Brain microvascular endothelial cell (primary cell): ENCODE data around the gene ATP6V0B.

Experiments
- DNase-seq: peaks from one replicate; pipeline ENCODE4 v3.0.0-alpha.2; 2020
- H3K27ac ChIP-seq: fragments of 250-450 bp; sonication (Bioruptor Pico); 2 replicates; pipeline ENCODE4 v1.5.1; 2020; ENCODE audit warnings: mild to moderate bottlenecking, moderate library complexity
- H3K27me3 ChIP-seq: fragments of 250-450 bp; sonication (Bioruptor Pico); replicated peaks from 2 replicates; pipeline ENCODE4 v1.5.1; 2020; ENCODE audit warnings: mild to moderate bottlenecking
- H3K36me3 ChIP-seq: fragments of 250-450 bp; sonication (Bioruptor Pico); replicated peaks from 2 replicates; pipeline ENCODE4 v1.5.1; 2020; ENCODE audit warnings: mild to moderate bottlenecking
- H3K4me3 ChIP-seq: 2 replicates; pipeline ENCODE4 v1.5.1; 2011; ENCODE audit warnings: low read depth, mild to moderate bottlenecking, control low read depth, low read length, moderate library complexity
- CTCF ChIP-seq: IDR thresholded peaks from 2 replicates; pipeline ENCODE4 v1.5.1; 2011; ENCODE audit warnings: low read depth, mild to moderate bottlenecking, moderate library complexity, low read length, control low read depth, inconsistent platforms; ENCODE audit errors: missing control alignments
- in situ Hi-C: cut with HindIII; loops from 2 replicates; pipeline ENCODE4 v1.10.0; 2017; ENCODE audit warnings: low sequenced_read_pairs, low pct_ligation_motif_present

The ATP6V0B gene

GRCh38 chr1:44016890-44017400 is 42.2 kb downstream of the ATP6V0B start:
- Histone ChIP-seq H3K4me3 (no peak overlapping the region), H3K27ac (no peak overlapping the region), H3K27me3 (no peaks in the 10 kb centered on the region), H3K36me3 (no peaks in the 10 kb centered on the region)
- in situ Hi-C loops = no loop called here
- no peak for TF ChIP-seq CTCF
- DNase-seq = no peak

- DNase-seq = no peak
- Histone ChIP-seq H3K4me3 (no peak overlapping the region), H3K36me3 (no peaks in the 10 kb centered on the region), H3K27ac (no peak overlapping the region), H3K27me3 (no peaks in the 10 kb centered on the region)
- TF ChIP-seq CTCF = no peak
- in situ Hi-C loops = no loop called here
Measured at GRCh38 chr1:44019466-44019948, 44.7 kb downstream of the ATP6V0B start.

GRCh38 chr1:44020464-44020863 is 45.7 kb downstream of the ATP6V0B start:
- no peak overlapping the region for H3K27ac ChIP-seq
- no peak for TF ChIP-seq CTCF
- no peaks in the 10 kb centered on the region for H3K36me3 ChIP-seq
- H3K27me3 ChIP-seq = no peaks in the 10 kb centered on the region
- in situ Hi-C loops = no loop called here
- H3K4me3 ChIP-seq = no peak overlapping the region
- no peak for DNase-seq

- no peak for TF ChIP-seq CTCF
- H3K27me3 ChIP-seq = no peaks in the 10 kb centered on the region
Measured at GRCh38 chr1:44021156-44021555, 46.4 kb downstream of the ATP6V0B start.

GRCh38 chr1:44021581-44022321 is 47.0 kb downstream of the ATP6V0B start:
- in situ Hi-C loops = no loop called here
- H3K36me3 ChIP-seq = no peaks in the 10 kb centered on the region
- DNase-seq = no peak

More at GRCh38 chr1:44021156-44021555, 46.4 kb downstream of the ATP6V0B start:
- Histone ChIP-seq H3K27ac (no peak overlapping the region), H3K36me3 (no peaks in the 10 kb centered on the region), H3K4me3 (no peak overlapping the region)
- DNase-seq = no peak
- in situ Hi-C loops = no loop called here

More at GRCh38 chr1:44021581-44022321, 47.0 kb downstream of the ATP6V0B start:
- Histone ChIP-seq H3K27ac (no peak overlapping the region), H3K27me3 (no peaks in the 10 kb centered on the region), H3K4me3 (no peak overlapping the region)
- peak; percentile 41 for TF ChIP-seq CTCF
